Neuronal stem cell (in vitro differentiated cells): Measurements from ENCODE around the gene TEKT3.

Source experiments
- DNase-seq: peaks from one replicate; pipeline ENCODE4 v3.0.0-alpha.2; 2013; ENCODE audit warnings: low spot score
- H2AFZ ChIP-seq: one replicate; pipeline ENCODE4 v1.6.1; 2013; ENCODE audit warnings: mild to moderate bottlenecking, low read length, inconsistent platforms
- H2AK5ac ChIP-seq: 2 replicates; pipeline ENCODE4 v1.6.1; 2013; ENCODE audit warnings: low read depth, mild to moderate bottlenecking, inconsistent platforms, low read length, moderate library complexity, mixed read lengths
- H2BK120ac ChIP-seq: 2 replicates; pipeline ENCODE4 v1.6.1; 2013; ENCODE audit warnings: low read depth, mild to moderate bottlenecking, inconsistent platforms, low read length, moderate library complexity, mixed read lengths
- H2BK12ac ChIP-seq: one replicate; pipeline ENCODE4 v1.6.1; 2013; ENCODE audit warnings: low read length, inconsistent platforms
- H2BK15ac ChIP-seq: 2 replicates; pipeline ENCODE4 v1.6.1; 2013; ENCODE audit warnings: mild to moderate bottlenecking, low read length, inconsistent platforms, mixed read lengths
- H2BK5ac ChIP-seq: one replicate; pipeline ENCODE4 v1.6.1; 2013; ENCODE audit warnings: inconsistent platforms, mild to moderate bottlenecking, low read length, moderate library complexity
- H3K14ac ChIP-seq: one replicate; pipeline ENCODE4 v1.6.1; 2013; ENCODE audit warnings: low read length, inconsistent platforms
- H3K18ac ChIP-seq: 2 replicates; pipeline ENCODE4 v1.6.1; 2013; ENCODE audit warnings: low read length, inconsistent platforms
- H3K23ac ChIP-seq: 2 replicates; pipeline ENCODE4 v1.6.1; 2013; ENCODE audit warnings: low read depth, mild to moderate bottlenecking, mixed read lengths, low read length, inconsistent platforms; ENCODE audit not compliant: poor library complexity
- H3K27ac ChIP-seq: replicated peaks from 3 replicates; pipeline ENCODE4 v1.5.1; 2013; ENCODE audit warnings: low read length, inconsistent platforms
- H3K27me3 ChIP-seq, 3 experiments: 2 replicates each; pipeline ENCODE4 v1.6.1; 2013; ENCODE audit warnings: low read length in 3 of 3, mild to moderate bottlenecking in 2 of 3, inconsistent platforms in 1 of 3, low read depth in 1 of 3, mixed read lengths in 1 of 3, moderate library complexity in 1 of 3; ENCODE audit not compliant: control insufficient read depth in 3 of 3, insufficient read depth in 3 of 3
- H3K36me3 ChIP-seq, 2 donors: replicated peaks in 1 of 2; 2 replicates each; pipeline ENCODE4 v1.6.1; 2013; ENCODE audit warnings: low read length in 2 of 2; ENCODE audit not compliant: control insufficient read depth in 2 of 2, insufficient read depth in 2 of 2
- H3K4ac ChIP-seq: 2 replicates; pipeline ENCODE4 v1.6.1; 2013; ENCODE audit warnings: inconsistent platforms, mild to moderate bottlenecking, low read length, moderate library complexity
- H3K4me1 ChIP-seq, 2 donors: 1 replicate in 1 of 2; 2 replicates in 1 of 2; pipeline ENCODE4 v1.6.1; 2013; ENCODE audit warnings: low read length in 2 of 2, low read depth in 1 of 2; ENCODE audit not compliant: control insufficient read depth in 2 of 2, insufficient read depth in 1 of 2
- H3K4me2 ChIP-seq: one replicate; pipeline ENCODE4 v1.6.1; 2013; ENCODE audit warnings: mild to moderate bottlenecking, low read length, inconsistent platforms; ENCODE audit not compliant: insufficient read depth, poor library complexity, severe bottlenecking
- H3K4me3 ChIP-seq, 2 donors: 2 replicates each; pipeline ENCODE4 v1.5.1; 2013; ENCODE audit warnings: low read length in 2 of 2, mild to moderate bottlenecking in 2 of 2, inconsistent platforms in 1 of 2, moderate library complexity in 1 of 2
- H3K79me1 ChIP-seq: one replicate; pipeline ENCODE4 v1.6.1; 2013; ENCODE audit warnings: low read depth, mild to moderate bottlenecking, inconsistent platforms, low read length, moderate library complexity
- H3K9ac ChIP-seq: one replicate; pipeline ENCODE4 v1.6.1; 2013; ENCODE audit warnings: mild to moderate bottlenecking, low read depth, low read length, inconsistent platforms; ENCODE audit not compliant: poor library complexity
- H3K9me3 ChIP-seq, 2 donors: replicated peaks in 1 of 2; 2 replicates each; pipeline versions ENCODE3 to v1.6.1; 2013; ENCODE audit warnings: low read length in 2 of 2, mild to moderate bottlenecking in 2 of 2, inconsistent platforms in 1 of 2, low read depth in 1 of 2, mixed read lengths in 1 of 2, moderate library complexity in 1 of 2; ENCODE audit not compliant: control insufficient read depth in 2 of 2, insufficient read depth in 1 of 2
- H4K8ac ChIP-seq: one replicate; pipeline ENCODE4 v1.6.1; 2013; ENCODE audit warnings: low read depth, mild to moderate bottlenecking, inconsistent platforms, low read length, moderate library complexity
- H4K91ac ChIP-seq: one replicate; pipeline ENCODE4 v1.6.1; 2013; ENCODE audit warnings: low read length, low read depth, mild to moderate bottlenecking, inconsistent platforms; ENCODE audit not compliant: poor library complexity
- WGBS, 2 donors: extraction: QIAGEN DNeasy Blood & Tissue Kit; methylation state at CpG; one replicate each; pipeline ENCODE4 v1.1.7; 2013; ENCODE audit warnings: missing lambda C conversion rate in 2 of 2, mixed read lengths in 1 of 2; ENCODE audit not compliant: insufficient read length in 2 of 2, insufficient replicate concordance in 1 of 2; ENCODE audit errors: extremely low coverage in 2 of 2; 5-methylcytosine and 5-hydroxymethylcytosine counted together

TEKT3 gene

DNA sequence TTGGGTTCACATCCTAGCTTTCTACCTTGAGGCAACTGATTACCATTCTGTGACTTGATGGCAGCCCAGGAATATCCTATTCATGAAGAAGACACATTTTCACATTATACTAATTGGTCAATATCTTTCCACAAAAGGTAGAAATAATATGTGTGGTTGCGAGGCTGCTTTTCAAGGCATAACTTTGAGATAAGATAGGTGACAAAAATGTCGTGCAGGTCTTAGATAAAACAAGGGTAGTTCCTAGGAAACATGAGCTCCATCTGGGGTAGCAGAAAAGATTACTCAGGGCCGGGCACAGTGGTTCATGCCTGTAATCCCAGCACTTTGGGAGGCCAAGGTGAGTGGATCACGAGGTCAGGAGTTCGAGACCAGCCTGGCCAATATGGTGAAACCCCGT, 22.3 kb upstream of the TEKT3 start:
- H3K4me2 ChIP-seq: no peak overlapping the region
- H3K9ac ChIP-seq: no peak overlapping the region
- DNase-seq: no peak
- H4K8ac ChIP-seq: no peak overlapping the region
- no peaks in the 10 kb centered on the region for H3K36me3 ChIP-seq
- H2BK15ac ChIP-seq: no peak overlapping the region
- H2AK5ac ChIP-seq: no peak overlapping the region
- H3K27ac ChIP-seq: no peak overlapping the region
- H2BK5ac ChIP-seq: no peak overlapping the region
- no peak overlapping the region for H2AFZ ChIP-seq
- H3K23ac ChIP-seq: no peak overlapping the region
- H4K91ac ChIP-seq: no peak overlapping the region
- peaks cover 0 to 2% of the 10 kb centered on the region in 2 donors for H3K4me1 ChIP-seq
- H3K9me3 ChIP-seq: no peaks in the 10 kb centered on the region
- no peak overlapping the region for H2BK120ac ChIP-seq
- no peak overlapping the region for H3K4me3 ChIP-seq
- no peaks in the 10 kb centered on the region for H3K27me3 ChIP-seq
- H3K79me1 ChIP-seq: peaks cover 2% of the 10 kb centered on the region
- no CpG with 5 or more reads among the region's 6 CpGs for WGBS, 2 donors
- H3K14ac ChIP-seq: no peak overlapping the region
- H2BK12ac ChIP-seq: no peak overlapping the region
- H3K4ac ChIP-seq: no peak overlapping the region
- no peak overlapping the region for H3K18ac ChIP-seq

DNA sequence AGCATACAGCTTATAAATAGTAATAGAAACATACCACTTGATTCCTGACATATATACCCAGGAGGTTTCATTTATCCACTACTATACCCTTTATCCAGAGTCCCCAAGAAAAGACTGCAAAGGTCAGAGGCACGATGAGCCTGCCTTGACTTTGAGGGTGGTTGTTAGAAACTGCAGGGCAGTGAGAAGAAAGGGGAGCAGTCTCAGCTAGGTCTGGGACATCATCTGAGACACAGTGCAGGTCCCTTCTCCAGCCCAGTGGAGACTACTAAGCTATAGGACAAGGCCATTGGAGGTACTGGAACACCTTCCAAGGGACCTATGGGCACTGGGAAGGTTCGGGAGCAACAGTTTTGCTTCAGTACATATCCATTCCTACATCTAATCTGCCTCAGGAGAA, 20.2 kb upstream of the TEKT3 start:
- Histone ChIP-seq H3K23ac (no peak overlapping the region), H2BK120ac (no peak overlapping the region), H3K9me3 (no peaks in the 10 kb centered on the region), H3K14ac (no peak overlapping the region), H3K27me3 (no peaks in the 10 kb centered on the region), H3K4me1 (peaks cover 0 to 2% of the 10 kb centered on the region in 2 donors), H3K4me2 (no peak overlapping the region), H3K4ac (no peak overlapping the region), H4K91ac (no peak overlapping the region), H2AFZ (no peak overlapping the region), H2BK5ac (no peak overlapping the region), H3K9ac (no peak overlapping the region), H3K4me3 (no peak overlapping the region), H2BK15ac (no peak overlapping the region), H3K79me1 (peaks cover 2% of the 10 kb centered on the region), H3K27ac (no peak overlapping the region), H3K36me3 (no peaks in the 10 kb centered on the region), H2BK12ac (no peak overlapping the region), H4K8ac (no peak overlapping the region), H3K18ac (no peak overlapping the region), H2AK5ac (no peak overlapping the region)
- no CpG with 5 or more reads among the region's 2 CpGs for WGBS, 2 donors
- DNase-seq: no peak

- H3K4me3 ChIP-seq: no peak overlapping the region
- H3K4me1 ChIP-seq: peaks cover 0 to 2% of the 10 kb centered on the region in 2 donors
- no peak overlapping the region for H4K8ac ChIP-seq
- H2BK5ac ChIP-seq: no peak overlapping the region
- H3K4me2 ChIP-seq: no peak overlapping the region
- no peak overlapping the region for H2BK120ac ChIP-seq
- peaks cover 2% of the 10 kb centered on the region for H3K79me1 ChIP-seq
- H3K27ac ChIP-seq: no peak overlapping the region
- H2BK12ac ChIP-seq: no peak overlapping the region
- no peak overlapping the region for H2AK5ac ChIP-seq
- no peaks in the 10 kb centered on the region for H3K27me3 ChIP-seq
- H4K91ac ChIP-seq: no peak overlapping the region
- H3K23ac ChIP-seq: no peak overlapping the region
- H3K9me3 ChIP-seq: no peaks in the 10 kb centered on the region
- WGBS, 2 donors: no CpG with 5 or more reads among the region's 7 CpGs
- H2AFZ ChIP-seq: no peak overlapping the region
- no peak overlapping the region for H3K4ac ChIP-seq
- DNase-seq: no peak
- H2BK15ac ChIP-seq: no peak overlapping the region
- no peaks in the 10 kb centered on the region for H3K36me3 ChIP-seq
- no peak overlapping the region for H3K9ac ChIP-seq
- H3K18ac ChIP-seq: no peak overlapping the region
- H3K14ac ChIP-seq: no peak overlapping the region
These were observed 19.8 kb upstream of the TEKT3 start for GRCh38 chr17:15361151-15361550.

- no peak for DNase-seq
- no peak overlapping the region for H2BK15ac ChIP-seq
- H4K8ac ChIP-seq: no peak overlapping the region
- H3K23ac ChIP-seq: no peak overlapping the region
- no CpG with 5 or more reads among the region's 3 CpGs for WGBS, 2 donors
- no peak overlapping the region for H2BK120ac ChIP-seq
- no peak overlapping the region for H3K27ac ChIP-seq
- H3K4ac ChIP-seq: no peak overlapping the region
- H3K79me1 ChIP-seq: no peaks in the 10 kb centered on the region
- H2BK5ac ChIP-seq: no peak overlapping the region
- no peaks in the 10 kb centered on the region for H3K36me3 ChIP-seq
- H3K27me3 ChIP-seq: peaks cover 0 to 12% (median 0%) of the 10 kb centered on the region in 3 experiments
- no peak overlapping the region for H3K9ac ChIP-seq
- no peaks in the 10 kb centered on the region for H3K9me3 ChIP-seq
- H4K91ac ChIP-seq: no peak overlapping the region
- H3K14ac ChIP-seq: no peak overlapping the region
- no peak overlapping the region for H3K4me3 ChIP-seq
- no peak overlapping the region for H3K4me2 ChIP-seq
- H3K18ac ChIP-seq: no peak overlapping the region
- no peak overlapping the region for H2BK12ac ChIP-seq
- H2AK5ac ChIP-seq: no peak overlapping the region
- H2AFZ ChIP-seq: no peak overlapping the region
- H3K4me1 ChIP-seq: peaks cover 0 to 1% of the 10 kb centered on the region in 2 donors
These were observed 12.9 kb upstream of the TEKT3 start for GRCh38 chr17:15354256-15354655.
